BJ (cell line): ENCODE measurements around the gene PRR5. TPM values are rescaled to one million over a fixed set of nuclear protein-coding genes. Genes with fewer than 3 reads are reported as not detected.

Source experiments
- CTCF ChIA-PET: fragments of 350-600 bp; formaldehyde crosslinking; extraction: SDS; loops from one replicate; lab custom pipeline; 2021; ENCODE audit warnings: antibody characterized with exemption, inconsistent platforms; lab: Yijun Ruan, JAX
- POLR2A ChIA-PET: fragments of 300-600 bp; sonication (Branson Sonifier 250); formaldehyde crosslinking; extraction: SDS; loops from one replicate; lab custom pipeline; 2021; ENCODE audit warnings: antibody characterized with exemption; lab: Charles Lee
- DNase-seq: peaks from one replicate; pipeline ENCODE4 v3.0.0-alpha.2; 2011; ENCODE audit warnings: low read depth
- H3K27me3 ChIP-seq: 2 replicates; pipeline ENCODE4 v1.6.0; 2011; ENCODE audit warnings: low read length; ENCODE audit not compliant: control insufficient read depth, insufficient read depth
- H3K36me3 ChIP-seq: 2 replicates; pipeline ENCODE4 v1.5.1; 2011; ENCODE audit warnings: low read length; ENCODE audit not compliant: control insufficient read depth, insufficient read depth
- H3K4me3 ChIP-seq: 2 replicates; pipeline ENCODE4 v1.5.1; 2011; ENCODE audit warnings: low read depth, mild to moderate bottlenecking, control low read depth, low read length
- polyA plus RNA-seq: library from polyadenylated mRNA; depleted of rRNA; stranded (reverse); fragments of >200 nt; gene quantifications from 2 replicates; pipeline ENCODE4 v1.2.3, GENCODE V29; 2011; rRNA removed
- TF ChIP-seq, protein P1 (sequence below): IDR thresholded peaks from 2 replicates; pipeline ENCODE4 v1.5.1; 2011; ENCODE audit warnings: low read depth, mild to moderate bottlenecking, control low read depth, inconsistent platforms, low read length, moderate library complexity; ENCODE audit not compliant: insufficient read depth

PRR5 gene
- polyA plus RNA-seq, 1 experiment, result 33.4 TPM

GRCh38 chr22:44783581-44783980 lies 81.6 kb downstream of the PRR5 start:
- Histone ChIP-seq H3K36me3 (no peaks in the 10 kb centered on the region), H3K27me3 (no peaks in the 10 kb centered on the region), H3K4me3 (no peak overlapping the region)
- TF ChIP-seq, protein P1, sequence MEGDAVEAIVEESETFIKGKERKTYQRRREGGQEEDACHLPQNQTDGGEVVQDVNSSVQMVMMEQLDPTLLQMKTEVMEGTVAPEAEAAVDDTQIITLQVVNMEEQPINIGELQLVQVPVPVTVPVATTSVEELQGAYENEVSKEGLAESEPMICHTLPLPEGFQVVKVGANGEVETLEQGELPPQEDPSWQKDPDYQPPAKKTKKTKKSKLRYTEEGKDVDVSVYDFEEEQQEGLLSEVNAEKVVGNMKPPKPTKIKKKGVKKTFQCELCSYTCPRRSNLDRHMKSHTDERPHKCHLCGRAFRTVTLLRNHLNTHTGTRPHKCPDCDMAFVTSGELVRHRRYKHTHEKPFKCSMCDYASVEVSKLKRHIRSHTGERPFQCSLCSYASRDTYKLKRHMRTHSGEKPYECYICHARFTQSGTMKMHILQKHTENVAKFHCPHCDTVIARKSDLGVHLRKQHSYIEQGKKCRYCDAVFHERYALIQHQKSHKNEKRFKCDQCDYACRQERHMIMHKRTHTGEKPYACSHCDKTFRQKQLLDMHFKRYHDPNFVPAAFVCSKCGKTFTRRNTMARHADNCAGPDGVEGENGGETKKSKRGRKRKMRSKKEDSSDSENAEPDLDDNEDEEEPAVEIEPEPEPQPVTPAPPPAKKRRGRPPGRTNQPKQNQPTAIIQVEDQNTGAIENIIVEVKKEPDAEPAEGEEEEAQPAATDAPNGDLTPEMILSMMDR, result no peak
- ChIA-PET CTCF (no interaction called here), POLR2A (no interaction called here)
- no peak for DNase-seq

GRCh38 chr22:44786136-44786535 lies 84.1 kb downstream of the PRR5 start:
- POLR2A ChIA-PET, result no interaction called here

GRCh38 chr22:44786610-44787009 lies 84.6 kb downstream of the PRR5 start:
- ChIA-PET POLR2A (no interaction called here), CTCF (no interaction called here)
- DNase-seq, result no peak
- no peak overlapping the region for H3K4me3 ChIP-seq
- no peaks in the 10 kb centered on the region for H3K36me3 ChIP-seq
- H3K27me3 ChIP-seq, result no peaks in the 10 kb centered on the region
- TF ChIP-seq, protein P1, result no peak

More at GRCh38 chr22:44786136-44786535, 84.1 kb downstream of the PRR5 start:
- Histone ChIP-seq H3K36me3 (no peaks in the 10 kb centered on the region), H3K27me3 (no peaks in the 10 kb centered on the region), H3K4me3 (no peak overlapping the region)
- TF ChIP-seq, protein P1, result no peak
- no peak for DNase-seq
- CTCF ChIA-PET, result no interaction called here

Other genes starting within 250 kb of the PRR5 start
- 15.1 and 21.5 TPM in 2 replicates for gene RTL6, start 204.0 kb upstream of the PRR5 start, polyA plus RNA-seq
- 0.18 and 0.39 TPM in 2 replicates for gene ARHGAP8, start 50.4 kb downstream of the PRR5 start, polyA plus RNA-seq